ENCODE data around the gene ARL5C. TPM values are rescaled to one million over a fixed set of nuclear protein-coding genes. Genes with fewer than 3 reads are reported as not detected.

Gene ARL5C
- total and polyA plus RNA-seq, 2 experiments from 2014 or later: not detected

DNA sequence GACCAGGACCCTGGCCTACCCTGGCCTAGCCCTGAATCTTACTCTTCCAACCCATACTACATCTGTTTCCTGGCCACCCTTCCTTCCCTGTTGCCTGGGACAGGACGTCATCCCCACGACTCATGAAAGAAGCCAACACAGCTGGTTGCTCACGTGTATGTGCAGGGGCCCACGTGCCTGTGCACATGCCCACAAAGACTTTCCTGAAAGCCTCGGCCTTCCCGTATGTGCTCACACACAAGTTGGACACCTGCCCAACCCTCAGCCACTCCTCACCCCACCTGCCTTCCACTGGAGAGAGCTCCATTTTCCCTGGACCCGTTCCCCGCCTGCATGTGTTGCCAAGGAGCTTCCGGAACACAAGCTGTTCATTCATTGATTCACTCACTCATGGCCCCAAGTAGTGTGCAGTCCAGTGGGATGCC, 21.5 kb downstream of the ARL5C start:
- H2AFZ ChIP-seq: no peak overlapping the region
- DNase-seq (ENCODE audit: low spot score): peak; percentile 62
- 58% methylated on average over 9 of the region's 9 CpGs for WGBS (ENCODE audit: low lambda C conversion rate, missing lambda C conversion rate)
- no peaks in the 10 kb centered on the region for H3K9me3 ChIP-seq (ENCODE audit: low read depth)
- H3K27ac ChIP-seq: peak overlapping the region; percentile 69
- H4K20me1 ChIP-seq (ENCODE audit: insufficient read depth, poor library complexity, severe bottlenecking): no peaks in the 10 kb centered on the region
- H3K36me3 ChIP-seq (replicated peaks; ENCODE audit: insufficient read depth, low read depth): no peaks in the 10 kb centered on the region
- H3K4me1 ChIP-seq (ENCODE audit: insufficient read depth): peaks cover 11% of the 10 kb centered on the region
- TF ChIP-seq, protein P1, sequence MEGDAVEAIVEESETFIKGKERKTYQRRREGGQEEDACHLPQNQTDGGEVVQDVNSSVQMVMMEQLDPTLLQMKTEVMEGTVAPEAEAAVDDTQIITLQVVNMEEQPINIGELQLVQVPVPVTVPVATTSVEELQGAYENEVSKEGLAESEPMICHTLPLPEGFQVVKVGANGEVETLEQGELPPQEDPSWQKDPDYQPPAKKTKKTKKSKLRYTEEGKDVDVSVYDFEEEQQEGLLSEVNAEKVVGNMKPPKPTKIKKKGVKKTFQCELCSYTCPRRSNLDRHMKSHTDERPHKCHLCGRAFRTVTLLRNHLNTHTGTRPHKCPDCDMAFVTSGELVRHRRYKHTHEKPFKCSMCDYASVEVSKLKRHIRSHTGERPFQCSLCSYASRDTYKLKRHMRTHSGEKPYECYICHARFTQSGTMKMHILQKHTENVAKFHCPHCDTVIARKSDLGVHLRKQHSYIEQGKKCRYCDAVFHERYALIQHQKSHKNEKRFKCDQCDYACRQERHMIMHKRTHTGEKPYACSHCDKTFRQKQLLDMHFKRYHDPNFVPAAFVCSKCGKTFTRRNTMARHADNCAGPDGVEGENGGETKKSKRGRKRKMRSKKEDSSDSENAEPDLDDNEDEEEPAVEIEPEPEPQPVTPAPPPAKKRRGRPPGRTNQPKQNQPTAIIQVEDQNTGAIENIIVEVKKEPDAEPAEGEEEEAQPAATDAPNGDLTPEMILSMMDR (IDR thresholded peaks at IDR 0.05; ENCODE audit: poor library complexity): no peak
- TF ChIP-seq EZH2phosphoT487 (IDR thresholded peaks at IDR 0.05; ENCODE audit: low read depth, severe bottlenecking, unreplicated experiment) (no peak), EZH2 (IDR thresholded peaks at IDR 0.05; ENCODE audit: borderline replicate concordance) (no peak)
- H3K4me2 ChIP-seq: no peak overlapping the region
- no peaks in the 10 kb centered on the region for H3K79me2 ChIP-seq
- H3K9me2 ChIP-seq (replicated peaks; ENCODE audit: insufficient read depth): no peaks in the 10 kb centered on the region
- H3K27me3 ChIP-seq: no peaks in the 10 kb centered on the region
- no peak overlapping the region for H3K4me3 ChIP-seq

DNA sequence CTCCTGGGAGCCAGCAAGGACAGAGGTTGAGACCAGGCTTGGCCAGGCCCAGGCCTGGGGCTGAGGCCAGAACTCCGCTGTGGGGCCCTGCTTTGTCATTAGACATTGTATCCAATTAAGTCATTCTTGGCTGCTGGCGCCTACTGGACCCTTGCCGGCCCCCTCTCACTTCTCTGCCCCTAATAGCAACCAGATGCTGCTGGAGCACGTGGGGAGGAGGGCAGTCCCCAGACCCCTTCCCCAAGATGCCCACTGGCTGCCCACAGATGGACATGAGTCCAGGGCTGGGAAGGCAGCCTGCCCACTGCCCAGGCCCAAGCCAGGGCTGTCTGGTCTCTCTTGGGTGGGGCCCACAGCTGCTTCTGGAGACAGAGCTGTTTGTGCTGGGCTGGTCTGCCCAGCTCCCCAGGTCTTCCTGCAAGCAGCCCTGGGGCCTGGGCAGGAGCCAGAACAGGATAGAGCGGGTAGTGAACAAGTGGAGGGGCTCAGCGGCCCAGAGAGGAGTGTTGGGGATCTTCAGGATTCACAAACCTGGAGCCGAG, 22.3 kb downstream of the ARL5C start:
- no peak for DNase-seq (ENCODE audit: low spot score)
- WGBS (ENCODE audit: low lambda C conversion rate, missing lambda C conversion rate): 69% methylated on average over 7 of the region's 7 CpGs
- Histone ChIP-seq H2AFZ (no peak overlapping the region), H4K20me1 (ENCODE audit: insufficient read depth, poor library complexity, severe bottlenecking) (no peaks in the 10 kb centered on the region), H3K27me3 (no peaks in the 10 kb centered on the region), H3K9me3 (ENCODE audit: low read depth) (no peaks in the 10 kb centered on the region), H3K4me3 (no peak overlapping the region), H3K27ac (peak overlapping the region; percentile 69), H3K4me1 (ENCODE audit: insufficient read depth) (peaks cover 11% of the 10 kb centered on the region), H3K4me2 (no peak overlapping the region), H3K79me2 (no peaks in the 10 kb centered on the region), H3K36me3 (replicated peaks; ENCODE audit: insufficient read depth, low read depth) (no peaks in the 10 kb centered on the region), H3K9me2 (replicated peaks; ENCODE audit: insufficient read depth) (no peaks in the 10 kb centered on the region)
- no peak for TF ChIP-seq EZH2 (IDR thresholded peaks at IDR 0.05; ENCODE audit: borderline replicate concordance)
- no peak for TF ChIP-seq EZH2phosphoT487 (IDR thresholded peaks at IDR 0.05; ENCODE audit: low read depth, severe bottlenecking, unreplicated experiment)
- TF ChIP-seq, protein P1 (IDR thresholded peaks at IDR 0.05; ENCODE audit: poor library complexity): no peak

DNA sequence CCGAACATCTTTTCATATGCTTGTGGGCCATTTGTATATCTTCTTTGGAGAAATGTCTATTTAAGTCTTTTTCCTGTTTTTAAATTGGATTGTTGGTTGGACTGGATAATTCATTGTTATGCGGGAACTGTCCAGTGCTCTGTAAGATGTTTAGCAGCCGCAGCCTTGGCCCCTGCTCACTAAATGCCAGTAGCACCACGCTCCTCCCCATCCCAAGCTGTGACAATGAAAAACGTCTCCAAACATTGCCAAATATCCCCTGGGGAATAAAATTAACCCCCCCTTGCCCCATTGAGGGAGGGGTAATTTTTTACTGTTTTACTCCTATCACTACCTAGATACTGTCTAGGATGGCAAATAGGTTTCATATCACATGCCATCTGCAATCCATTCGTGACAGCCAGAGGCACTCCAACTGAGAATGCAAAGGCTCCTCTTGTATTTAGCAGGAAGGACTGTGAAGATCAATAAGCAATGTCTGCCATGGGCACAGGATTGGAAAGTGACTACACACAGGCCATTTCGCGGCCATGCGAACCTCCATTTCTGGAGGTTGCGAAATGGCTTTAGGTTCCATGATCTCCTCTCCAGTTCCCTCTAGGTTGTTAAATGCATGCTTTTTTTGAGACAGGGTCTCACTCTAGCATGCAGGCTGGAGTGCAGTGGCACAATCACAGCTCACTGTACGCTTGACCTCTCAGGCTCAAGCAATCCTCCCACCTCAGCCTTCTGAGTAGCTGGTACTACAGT, 23.9 kb downstream of the ARL5C start:
- 92% methylated on average over 11 of the region's 11 CpGs for WGBS (ENCODE audit: low lambda C conversion rate, missing lambda C conversion rate)
- Histone ChIP-seq H3K27ac (no peak overlapping the region), H3K4me2 (no peak overlapping the region), H4K20me1 (ENCODE audit: insufficient read depth, poor library complexity, severe bottlenecking) (no peaks in the 10 kb centered on the region), H3K36me3 (replicated peaks; ENCODE audit: insufficient read depth, low read depth) (no peaks in the 10 kb centered on the region), H3K4me3 (no peak overlapping the region), H2AFZ (no peak overlapping the region), H3K4me1 (ENCODE audit: insufficient read depth) (peaks cover 11% of the 10 kb centered on the region), H3K79me2 (no peaks in the 10 kb centered on the region), H3K9me2 (replicated peaks; ENCODE audit: insufficient read depth) (no peaks in the 10 kb centered on the region), H3K9me3 (ENCODE audit: low read depth) (no peaks in the 10 kb centered on the region), H3K27me3 (no peaks in the 10 kb centered on the region)
- no peak for DNase-seq (ENCODE audit: low spot score)
- TF ChIP-seq EZH2phosphoT487 (IDR thresholded peaks at IDR 0.05; ENCODE audit: low read depth, severe bottlenecking, unreplicated experiment) (no peak), EZH2 (IDR thresholded peaks at IDR 0.05; ENCODE audit: borderline replicate concordance) (no peak)
- TF ChIP-seq, protein P1 (IDR thresholded peaks at IDR 0.05; ENCODE audit: poor library complexity): no peak
